Activated CD8-positive, alpha-beta memory T cell treated with anti-CD3 and anti-CD28 coated beads for 24 hours (primary cell): ENCODE data around the gene BCR.

Experiments used
- DNase-seq: peaks from one replicate; pipeline ENCODE4 v3.0.0-alpha.2; 2020

BCR gene

DNA sequence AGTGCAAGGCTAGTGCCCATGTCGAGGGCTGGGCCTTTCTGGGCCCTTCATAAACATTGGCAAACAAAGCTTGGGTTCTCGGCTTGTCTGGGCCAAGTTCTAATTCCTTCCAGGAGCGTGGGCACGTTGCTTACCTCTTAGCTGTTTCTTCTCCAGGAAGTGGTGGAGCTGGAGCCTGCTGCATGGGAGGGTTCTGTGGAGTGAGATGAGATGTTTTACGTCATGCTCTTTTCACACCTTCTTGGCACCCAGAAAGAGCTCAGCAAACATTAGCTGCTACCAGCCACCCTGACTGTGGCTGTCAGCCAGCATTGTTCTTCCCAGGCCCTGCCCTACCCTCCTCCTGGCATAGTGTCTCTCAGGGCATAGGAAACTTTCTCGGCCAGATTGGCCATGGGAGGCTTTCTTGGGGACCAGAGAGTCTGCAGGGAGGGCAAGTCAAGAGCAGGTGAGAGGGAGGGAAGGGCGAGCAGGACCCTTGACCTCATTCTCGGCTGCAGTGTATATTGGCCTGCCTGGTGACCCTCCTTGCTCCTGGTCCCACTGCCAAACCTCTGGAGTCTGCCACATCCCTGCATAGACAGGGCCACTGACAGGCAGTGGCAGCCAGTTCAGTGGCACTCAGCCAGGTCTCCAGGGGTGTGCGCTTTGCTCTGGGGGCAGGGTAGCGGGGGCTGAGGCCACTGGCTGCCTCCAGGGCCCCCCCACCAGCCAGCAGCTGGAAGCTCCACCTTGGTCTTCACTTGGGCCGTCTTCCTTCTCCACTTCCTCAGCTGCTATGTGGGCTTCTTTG, 98.8 kb downstream of the BCR start:
- no peak for DNase-seq

DNA sequence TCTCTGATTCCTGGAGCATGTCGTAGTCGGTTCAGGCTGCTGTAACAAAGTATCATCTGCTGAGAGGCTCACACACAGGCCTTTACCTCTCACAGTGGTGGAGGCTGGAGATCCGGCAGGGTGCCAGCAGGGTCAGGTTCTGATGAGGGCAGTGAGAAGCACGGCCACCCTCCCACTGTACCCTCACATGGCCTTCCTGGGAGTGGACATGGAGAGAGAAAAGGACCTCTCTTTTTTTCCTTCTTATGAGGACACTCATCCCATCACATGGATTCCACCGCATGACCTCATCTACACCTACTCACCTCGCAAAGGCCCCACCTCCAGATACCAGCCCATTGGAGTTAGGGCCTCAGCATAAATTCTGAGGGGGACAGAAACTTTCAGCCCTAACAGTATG, 99.5 kb downstream of the BCR start:
- no peak for DNase-seq

DNA sequence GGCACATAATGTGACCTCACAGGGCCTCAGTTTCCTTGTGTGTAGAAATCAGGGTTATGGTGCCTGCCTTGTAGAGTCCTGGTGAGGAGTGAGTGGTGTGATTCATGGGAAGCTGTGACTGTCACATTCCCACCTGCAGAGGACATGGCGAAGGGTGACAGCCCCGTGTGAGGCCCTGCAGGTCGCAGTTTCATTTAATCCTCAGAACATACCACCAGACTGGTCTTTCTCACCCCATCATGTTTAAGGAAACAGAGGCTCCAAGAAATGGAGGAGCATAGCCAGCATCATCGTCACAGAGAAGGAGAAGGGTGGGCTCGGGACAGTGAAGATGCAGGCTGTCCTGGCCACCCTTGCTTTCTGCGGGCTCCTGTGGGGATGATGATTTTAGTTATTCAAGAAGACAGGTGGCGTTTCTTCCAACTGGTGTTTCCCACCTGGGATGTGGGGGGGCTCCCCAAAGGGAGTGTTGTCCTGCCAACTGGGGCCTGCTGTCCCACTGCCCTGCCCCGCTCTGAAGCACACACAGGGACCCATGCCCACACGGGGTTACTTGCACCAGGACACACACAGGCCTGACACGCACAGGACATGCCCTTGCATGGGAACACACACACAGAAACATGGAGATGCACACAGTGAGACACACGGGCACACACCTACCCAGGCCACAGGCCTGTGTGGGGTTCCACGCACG, 100.2 kb downstream of the BCR start:
- DNase-seq: no peak

DNA sequence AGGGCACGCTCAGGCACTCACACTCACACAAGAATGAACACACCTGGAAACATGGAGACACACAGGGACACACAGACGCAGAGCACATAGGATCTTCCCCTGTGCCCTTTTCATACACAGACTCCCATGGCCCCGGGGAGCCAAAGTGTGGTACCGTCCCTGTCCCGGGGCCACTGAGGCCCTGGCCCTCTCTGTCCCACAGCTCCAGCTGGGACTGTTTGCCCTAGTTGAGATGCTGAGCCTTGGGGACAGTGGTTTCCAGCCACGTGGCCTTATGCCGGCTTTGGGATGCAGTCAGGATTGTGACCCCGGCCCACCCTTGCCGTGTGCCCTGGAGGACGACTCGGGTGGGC, 100.7 kb downstream of the BCR start:
- no peak for DNase-seq

DNA sequence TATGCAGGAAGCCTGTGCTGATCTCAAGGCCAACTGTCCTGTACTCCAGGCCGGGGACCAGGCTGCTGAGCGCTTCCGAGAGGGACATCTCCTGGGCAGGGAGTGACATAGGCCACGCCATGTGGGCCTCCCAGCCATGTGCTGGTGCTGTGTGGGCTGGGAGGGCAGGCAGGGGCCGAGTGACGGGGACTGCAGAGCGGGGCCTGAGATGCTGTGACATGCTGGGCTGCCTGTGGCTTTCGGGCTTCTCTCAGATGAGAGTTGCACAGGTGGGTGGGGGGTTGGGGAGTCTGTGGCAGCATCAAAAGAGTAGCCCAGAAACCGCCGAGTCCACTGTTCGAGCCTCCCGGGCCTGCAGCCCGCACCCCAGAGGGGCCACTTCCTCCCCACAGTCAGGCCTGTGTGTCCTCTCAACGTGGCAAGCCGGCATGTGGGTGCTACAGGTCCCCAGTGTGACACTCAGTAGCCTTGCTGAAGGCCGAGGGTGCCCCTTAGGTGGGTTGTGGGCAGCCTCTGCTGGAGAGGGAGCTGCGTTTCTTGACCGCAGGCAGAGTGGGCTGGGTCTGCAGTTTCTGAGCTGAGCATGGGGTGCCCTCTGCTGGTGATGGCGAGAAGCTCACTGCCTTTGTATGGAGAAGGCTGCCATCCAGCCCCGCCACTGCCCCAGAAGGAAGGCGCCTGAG, 101.2 kb downstream of the BCR start:
- DNase-seq: peak; percentile 94

DNA sequence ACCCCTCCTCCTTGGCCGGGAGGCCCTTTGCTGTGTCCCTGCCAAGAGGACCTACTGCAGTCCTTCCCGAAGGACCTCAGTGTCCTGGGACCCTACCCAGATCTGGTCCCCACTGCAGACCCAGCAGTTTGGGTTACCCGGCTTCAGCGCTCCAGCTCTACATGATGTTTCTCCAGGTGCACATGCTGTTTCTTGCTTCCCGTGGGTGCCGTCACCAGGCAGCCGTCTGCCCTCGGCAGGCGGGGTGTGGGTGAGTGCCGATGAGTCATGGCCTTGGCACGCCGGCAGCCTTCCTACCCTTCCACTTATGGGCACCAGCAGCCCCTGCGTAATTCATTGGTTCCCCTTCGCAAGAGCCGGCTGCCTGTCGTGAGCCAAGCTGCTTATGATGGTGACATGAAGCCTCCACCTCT, 101.8 kb downstream of the BCR start:
- no peak for DNase-seq

DNA sequence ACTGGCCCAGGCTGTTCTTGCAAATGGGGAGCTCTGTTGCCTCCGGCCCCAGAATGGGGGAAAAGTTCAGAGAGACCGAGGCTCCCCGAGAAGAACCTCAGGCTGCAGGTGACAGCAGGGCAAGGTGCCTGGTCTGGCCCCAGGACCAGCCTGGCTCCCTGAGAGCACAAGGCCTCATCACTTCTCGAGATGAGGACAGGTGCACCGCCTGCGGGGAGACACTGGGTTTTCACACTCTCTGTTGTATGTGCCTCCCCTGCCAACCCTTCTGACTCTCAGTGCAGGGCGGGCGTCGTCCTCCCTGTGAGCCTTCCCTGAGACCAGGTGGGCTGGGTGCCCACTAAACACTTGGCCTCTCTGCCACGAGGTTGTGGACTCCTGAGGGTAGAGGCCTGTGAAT, 102.2 kb downstream of the BCR start:
- no peak for DNase-seq

DNA sequence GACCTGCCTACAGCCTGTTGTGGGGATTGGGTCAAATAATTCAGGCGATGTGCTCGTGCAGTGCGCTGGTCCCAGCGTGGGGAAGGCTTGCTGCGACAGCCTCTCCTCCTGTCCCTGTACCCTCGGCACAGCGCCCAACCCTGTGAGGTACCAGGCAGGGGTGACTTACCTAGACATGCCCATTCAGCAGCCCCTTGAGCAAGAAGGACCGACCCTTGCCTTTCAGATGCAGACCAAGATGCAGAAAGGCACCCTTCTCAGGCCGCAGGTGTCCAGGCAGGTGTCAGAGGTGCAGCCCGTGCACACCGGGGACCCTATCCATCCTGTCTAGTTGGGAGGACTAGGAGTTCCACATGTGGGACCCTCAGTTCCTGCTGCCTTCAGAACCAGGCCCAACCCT, 102.7 kb downstream of the BCR start:
- no peak for DNase-seq

DNA sequence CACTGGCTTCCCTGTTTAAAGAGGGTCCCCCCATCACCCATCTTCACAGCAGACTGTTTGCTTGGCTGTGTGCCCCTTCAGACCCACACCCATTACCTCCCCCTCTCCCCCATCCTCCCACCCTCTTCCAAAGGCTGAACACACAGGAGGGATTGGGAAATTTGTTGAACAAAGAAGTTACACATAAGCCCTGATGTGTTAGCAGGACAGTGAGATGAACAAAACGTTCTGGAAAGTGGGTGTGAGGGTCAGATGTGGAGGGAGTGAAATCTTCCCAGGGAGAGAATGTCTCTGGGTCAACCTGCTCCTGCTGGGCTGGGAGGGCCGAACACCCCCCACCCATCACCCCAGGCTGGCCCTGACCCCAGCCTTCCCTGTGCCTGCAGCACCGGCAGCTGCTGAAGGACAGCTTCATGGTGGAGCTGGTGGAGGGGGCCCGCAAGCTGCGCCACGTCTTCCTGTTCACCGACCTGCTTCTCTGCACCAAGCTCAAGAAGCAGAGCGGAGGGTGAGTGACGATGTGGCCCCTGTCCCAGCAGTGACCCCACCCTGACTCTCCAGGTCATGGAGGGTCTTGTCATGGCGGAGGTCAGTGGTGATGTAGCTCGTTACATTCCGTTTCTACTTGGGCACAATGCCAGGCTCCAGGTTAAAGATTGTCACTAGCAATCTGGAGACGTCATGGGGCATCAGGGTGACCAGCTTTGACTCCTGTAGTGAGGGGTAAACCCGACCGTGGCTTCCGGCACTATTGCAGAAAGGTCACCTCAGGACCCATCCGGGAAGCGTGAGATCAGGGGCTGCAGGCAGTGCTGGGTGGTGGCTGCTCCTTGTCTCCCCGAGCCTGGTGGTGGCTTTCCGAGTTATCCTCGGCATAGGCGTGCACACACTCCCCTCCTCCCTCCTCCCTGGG, 103.5 kb downstream of the BCR start:
- DNase-seq: no peak

DNA sequence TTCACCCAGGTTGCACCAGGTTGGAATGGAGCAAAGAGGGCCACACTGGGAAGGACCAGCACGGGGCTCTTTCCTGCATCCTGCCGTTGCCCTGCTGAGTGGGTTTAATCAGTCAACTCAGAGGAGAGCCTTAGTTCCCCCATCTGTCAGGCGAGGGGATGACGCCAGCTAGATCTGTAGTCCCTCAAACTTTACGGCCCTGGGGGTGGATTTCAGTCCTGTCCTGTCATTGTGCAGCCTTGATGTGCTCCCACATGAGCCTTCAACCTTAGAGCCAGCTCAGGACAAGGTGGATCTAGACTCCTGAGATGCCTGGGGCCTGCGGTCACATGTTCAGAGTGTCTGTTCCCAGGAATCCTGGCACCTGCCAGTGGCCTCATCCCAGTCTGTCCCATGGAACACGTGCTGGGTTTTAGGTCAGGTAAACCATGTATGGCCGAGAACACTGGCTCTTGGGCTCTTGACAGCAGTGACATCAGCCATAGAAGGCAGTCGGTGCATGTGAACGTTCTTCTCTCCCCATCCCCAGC, 104.3 kb downstream of the BCR start:
- no peak for DNase-seq

DNA sequence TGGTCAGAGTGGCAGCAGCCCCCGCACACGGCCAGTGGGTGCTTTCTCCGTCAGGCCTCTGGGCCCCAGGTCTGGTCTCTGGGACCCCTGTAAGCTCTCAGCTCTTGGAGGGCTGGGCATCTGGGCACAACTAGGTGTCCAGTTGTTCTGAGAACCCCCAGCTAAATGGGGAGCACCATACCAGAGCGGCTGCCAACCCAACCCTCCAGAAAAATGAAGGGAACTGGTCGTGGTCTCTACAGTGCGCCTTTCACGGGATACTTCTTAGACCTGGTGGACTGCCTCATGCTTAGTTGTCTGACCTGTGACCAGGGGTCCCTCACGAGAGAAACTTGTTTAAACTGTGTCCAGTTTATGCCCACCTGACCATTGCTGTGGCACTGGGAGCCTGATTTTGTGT, 104.9 kb downstream of the BCR start:
- DNase-seq: no peak

DNA sequence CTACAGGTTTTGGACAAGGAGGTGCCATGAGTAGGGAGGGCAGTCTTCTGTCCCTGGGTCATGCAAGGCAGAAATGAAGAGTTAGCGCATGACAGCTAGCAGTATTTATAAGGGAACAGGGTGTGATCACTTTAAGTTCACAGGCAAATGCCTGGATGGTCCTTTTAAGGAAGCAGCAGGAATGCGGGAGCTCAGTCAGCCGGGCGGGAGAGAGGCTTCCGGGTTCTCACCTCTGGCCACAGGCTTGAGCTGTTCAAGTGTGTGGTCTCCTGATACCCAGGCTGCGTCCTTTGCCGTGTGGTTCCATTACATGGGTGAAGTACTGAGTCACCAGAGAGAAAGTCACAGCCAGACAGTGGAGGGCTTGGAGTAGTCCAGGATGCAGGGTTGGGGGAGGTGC, 105.4 kb downstream of the BCR start:
- no peak for DNase-seq

DNA sequence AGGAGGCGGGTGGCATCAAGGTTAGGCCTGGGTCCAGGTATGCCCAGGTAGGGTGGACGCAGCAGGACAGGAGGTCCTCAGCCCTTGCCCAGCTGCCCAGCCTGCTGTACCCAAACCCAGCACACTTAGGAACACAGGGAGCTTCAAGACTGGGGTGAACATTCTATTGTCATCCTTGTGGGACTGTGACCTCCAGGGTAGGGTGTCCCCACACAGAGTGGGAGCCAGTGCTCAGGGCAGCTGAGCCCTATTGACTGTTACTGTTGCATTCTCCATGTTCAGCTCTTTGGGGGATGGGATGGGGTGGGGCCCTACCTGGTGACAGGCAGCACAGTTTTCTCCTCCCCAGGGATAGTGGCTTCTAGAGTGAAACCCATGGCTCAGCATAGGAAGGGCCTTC, 106.0 kb downstream of the BCR start:
- no peak for DNase-seq

DNA sequence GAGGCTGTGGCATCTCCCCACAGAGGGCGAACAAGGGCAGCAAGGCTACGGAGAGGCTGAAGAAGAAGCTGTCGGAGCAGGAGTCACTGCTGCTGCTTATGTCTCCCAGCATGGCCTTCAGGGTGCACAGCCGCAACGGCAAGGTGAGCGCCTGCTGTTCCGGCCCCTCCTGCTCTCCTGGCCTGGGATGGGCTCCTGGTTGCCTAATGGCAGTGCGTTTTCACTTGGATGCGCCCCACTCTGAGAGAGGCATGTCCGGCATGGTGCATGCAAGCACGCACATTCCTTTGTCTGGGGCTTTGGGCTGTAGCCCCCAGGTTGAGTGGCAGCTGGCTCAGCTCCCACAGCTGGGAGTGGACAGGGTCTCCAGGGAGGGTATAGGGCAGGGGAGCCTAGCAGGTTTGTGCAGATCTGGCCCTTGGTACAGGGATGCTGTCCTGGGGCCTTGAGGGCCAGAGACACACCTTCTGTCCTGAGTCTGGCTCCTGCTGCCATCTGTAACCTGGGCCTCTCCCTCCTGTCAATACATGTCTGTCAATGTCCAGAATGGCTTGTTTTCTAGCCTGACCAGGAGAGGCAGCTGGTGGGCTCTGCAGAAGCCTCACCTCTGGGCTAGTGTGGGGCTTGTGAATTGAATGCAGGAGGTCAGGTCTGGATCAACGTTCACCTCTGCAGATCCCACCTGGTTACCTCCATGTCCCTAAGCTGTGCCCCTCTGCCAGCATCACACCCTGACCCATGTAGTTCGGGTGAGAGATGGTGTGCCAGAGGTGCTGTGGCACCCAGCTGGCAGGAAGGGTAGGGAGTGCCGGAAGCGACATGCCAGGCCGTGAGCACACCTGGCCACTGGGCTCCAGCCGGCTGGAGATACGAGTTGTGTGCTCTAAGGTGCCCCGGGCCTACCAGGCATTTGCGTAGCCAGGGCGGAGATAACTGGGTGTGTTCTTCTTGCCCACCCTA, 107.1 kb downstream of the BCR start:
- DNase-seq: no peak

DNA sequence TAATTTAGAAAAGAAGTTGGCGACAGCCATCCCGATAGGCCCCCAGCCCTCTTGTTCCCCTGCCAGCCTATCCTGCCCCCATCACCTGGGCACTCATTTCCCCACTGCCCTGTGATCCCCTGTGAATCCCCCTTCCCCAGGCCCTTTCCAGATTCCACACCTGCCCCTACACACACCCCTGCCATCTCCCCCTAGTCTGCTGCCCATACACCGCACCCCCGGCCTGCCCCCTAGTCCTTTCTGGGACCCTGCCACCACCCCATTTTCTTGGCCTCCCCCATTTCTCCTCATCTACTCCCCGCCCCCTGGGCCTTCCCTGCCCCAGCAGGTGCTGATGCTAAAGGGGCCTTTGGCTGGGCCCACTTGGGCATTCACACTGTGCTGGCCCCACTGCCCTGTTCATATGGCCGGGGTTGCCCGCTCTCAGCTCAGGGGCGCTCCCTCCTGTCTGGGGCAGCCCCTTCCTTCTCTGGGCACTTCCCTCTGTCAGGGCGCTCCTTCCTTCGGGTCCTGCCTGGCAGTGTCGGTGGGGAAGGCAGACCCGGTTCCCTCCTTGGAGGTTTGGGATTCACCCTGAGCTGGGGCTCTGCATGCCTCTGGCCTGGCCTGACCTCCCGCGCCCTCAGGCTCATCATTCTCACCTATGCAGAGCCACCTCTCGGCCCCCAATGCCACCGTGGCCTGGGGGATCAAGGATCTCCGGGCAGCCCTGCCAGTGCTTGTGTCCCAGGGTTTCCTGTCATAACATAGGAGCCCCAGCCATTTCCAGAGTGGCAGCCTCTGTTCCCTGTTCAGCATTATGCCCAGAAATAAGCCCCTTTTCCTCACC, 108.2 kb downstream of the BCR start:
- DNase-seq: no peak

DNA sequence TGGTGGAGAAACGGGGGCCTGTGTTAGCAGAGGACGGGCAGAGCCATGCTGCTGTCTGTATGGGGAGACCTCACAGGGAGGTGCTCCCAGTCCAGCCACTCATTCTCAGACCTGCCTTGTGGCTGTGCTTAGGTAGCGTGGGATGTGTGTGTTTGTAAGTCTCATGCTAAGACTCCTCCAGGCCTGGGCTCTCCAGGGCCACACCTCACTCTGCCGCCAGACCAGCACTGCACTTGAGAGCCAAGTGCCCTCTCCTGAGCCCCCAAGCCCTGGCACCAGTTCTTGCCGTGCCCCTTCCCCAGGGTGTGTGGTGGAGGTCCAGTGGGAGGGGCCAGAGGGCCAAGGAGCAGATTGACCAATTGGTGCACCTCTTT, 108.8 kb downstream of the BCR start:
- DNase-seq: no peak

DNA sequence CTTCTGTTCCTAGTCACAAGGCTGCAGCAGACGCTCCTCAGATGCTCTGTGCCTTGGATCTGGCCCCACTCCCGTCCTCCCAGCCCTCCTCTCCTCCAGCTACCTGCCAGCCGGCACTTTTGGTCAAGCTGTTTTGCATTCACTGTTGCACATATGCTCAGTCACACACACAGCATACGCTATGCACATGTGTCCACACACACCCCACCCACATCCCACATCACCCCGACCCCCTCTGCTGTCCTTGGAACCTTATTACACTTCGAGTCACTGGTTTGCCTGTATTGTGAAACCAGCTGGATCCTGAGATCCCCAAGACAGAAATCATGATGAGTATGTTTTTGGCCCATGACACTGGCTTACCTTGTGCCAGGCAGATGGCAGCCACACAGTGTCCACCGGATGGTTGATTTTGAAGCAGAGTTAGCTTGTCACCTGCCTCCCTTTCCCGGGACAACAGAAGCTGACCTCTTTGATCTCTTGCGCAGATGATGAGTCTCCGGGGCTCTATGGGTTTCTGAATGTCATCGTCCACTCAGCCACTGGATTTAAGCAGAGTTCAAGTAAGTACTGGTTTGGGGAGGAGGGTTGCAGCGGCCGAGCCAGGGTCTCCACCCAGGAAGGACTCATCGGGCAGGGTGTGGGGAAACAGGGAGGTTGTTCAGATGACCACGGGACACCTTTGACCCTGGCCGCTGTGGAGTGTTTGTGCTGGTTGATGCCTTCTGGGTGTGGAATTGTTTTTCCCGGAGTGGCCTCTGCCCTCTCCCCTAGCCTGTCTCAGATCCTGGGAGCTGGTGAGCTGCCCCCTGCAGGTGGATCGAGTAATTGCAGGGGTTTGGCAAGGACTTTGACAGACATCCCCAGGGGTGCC, 109.8 kb downstream of the BCR start:
- peak; percentile 85 for DNase-seq

DNA sequence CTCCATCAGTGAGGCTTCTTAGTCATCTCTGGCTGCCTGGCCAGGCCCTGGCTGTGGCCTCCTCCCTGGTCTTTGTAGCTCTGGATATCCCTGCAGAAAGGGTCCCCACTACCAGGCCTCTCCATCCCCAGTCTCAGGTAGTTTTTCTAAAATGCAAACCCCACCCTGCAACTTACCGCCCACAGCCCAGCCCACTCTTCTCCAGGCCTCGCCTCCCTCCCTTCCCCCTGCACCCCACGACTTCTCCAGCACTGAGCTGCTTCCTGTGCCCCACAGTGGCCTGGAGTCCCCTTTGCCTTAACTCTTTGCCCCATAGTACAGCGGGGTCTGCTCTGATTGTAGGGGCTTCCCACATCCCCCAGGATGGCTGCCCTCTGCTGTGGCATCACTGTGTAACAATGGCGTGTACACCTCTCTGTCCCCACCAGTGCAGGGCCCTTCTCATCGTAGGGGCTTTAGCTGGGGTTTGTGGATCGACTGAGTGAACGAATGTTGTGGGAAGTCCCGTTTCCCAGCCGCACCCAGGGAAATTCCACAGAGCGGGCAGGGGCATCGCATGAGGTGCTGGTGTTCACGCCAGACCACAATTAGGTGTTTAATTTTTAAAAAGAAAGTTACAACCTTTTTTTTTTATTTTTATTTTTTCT, 111.6 kb downstream of the BCR start:
- no peak for DNase-seq
